GM23338 (cell line): ENCODE data around the gene PDE3B.

Experiments
- CREB1 ChIP-seq: fragments of 250-450 bp; sonication (Bioruptor Pico); IDR thresholded peaks from 2 replicates; pipeline ENCODE4 v1.5.0; 2020; ENCODE audit warnings: low read depth, mild to moderate bottlenecking, moderate library complexity
- CTCF ChIP-seq, 2 experiments: fragments of 200-600 bp in 1 of 2; sonication (generic) in 1 of 2; conservative IDR thresholded peaks; 2 replicates each; pipeline versions ENCODE4 v1.5.1 to v1.6.1; 2016 to 2017; ENCODE audit warnings: antibody characterized with exemption in 2 of 2, low read depth in 2 of 2, mild to moderate bottlenecking in 2 of 2, moderate library complexity in 1 of 2
- EZH2 ChIP-seq: fragments of 200-600 bp; sonication (generic); IDR thresholded peaks from one replicate; pipeline ENCODE4 v1.8.0; 2017; ENCODE audit warnings: antibody characterized with exemption, mild to moderate bottlenecking, low read depth; ENCODE audit not compliant: unreplicated experiment
- EZH2phosphoT487 ChIP-seq: fragments of 200-600 bp; sonication (generic); IDR thresholded peaks from one replicate; pipeline ENCODE4 v1.8.1; 2018; ENCODE audit warnings: antibody characterized with exemption; ENCODE audit not compliant: unreplicated experiment
- NANOG ChIP-seq: IDR thresholded peaks from 2 replicates; pipeline ENCODE4 v1.6.1; 2016; ENCODE audit warnings: antibody characterized with exemption, borderline replicate concordance
- POLR2AphosphoS5 ChIP-seq: IDR thresholded peaks from 2 replicates; pipeline ENCODE4 v1.6.1; 2016; ENCODE audit warnings: antibody characterized with exemption, low read depth
- TF ChIP-seq, protein P1 (sequence below): IDR thresholded peaks from one replicate; pipeline ENCODE4 v1.6.1; 2018; ENCODE audit warnings: antibody characterized with exemption; ENCODE audit not compliant: unreplicated experiment

GRCh38 chr11:14748090-14748489 lies 104.5 kb downstream of the PDE3B start:
- no peak for TF ChIP-seq EZH2
- TF ChIP-seq EZH2phosphoT487: no peak
- no peak for TF ChIP-seq CTCF (conservative IDR thresholded peaks at IDR 0.05; ENCODE audit: low read depth in 2 of 2)
- TF ChIP-seq NANOG: no peak
- TF ChIP-seq, protein P1, sequence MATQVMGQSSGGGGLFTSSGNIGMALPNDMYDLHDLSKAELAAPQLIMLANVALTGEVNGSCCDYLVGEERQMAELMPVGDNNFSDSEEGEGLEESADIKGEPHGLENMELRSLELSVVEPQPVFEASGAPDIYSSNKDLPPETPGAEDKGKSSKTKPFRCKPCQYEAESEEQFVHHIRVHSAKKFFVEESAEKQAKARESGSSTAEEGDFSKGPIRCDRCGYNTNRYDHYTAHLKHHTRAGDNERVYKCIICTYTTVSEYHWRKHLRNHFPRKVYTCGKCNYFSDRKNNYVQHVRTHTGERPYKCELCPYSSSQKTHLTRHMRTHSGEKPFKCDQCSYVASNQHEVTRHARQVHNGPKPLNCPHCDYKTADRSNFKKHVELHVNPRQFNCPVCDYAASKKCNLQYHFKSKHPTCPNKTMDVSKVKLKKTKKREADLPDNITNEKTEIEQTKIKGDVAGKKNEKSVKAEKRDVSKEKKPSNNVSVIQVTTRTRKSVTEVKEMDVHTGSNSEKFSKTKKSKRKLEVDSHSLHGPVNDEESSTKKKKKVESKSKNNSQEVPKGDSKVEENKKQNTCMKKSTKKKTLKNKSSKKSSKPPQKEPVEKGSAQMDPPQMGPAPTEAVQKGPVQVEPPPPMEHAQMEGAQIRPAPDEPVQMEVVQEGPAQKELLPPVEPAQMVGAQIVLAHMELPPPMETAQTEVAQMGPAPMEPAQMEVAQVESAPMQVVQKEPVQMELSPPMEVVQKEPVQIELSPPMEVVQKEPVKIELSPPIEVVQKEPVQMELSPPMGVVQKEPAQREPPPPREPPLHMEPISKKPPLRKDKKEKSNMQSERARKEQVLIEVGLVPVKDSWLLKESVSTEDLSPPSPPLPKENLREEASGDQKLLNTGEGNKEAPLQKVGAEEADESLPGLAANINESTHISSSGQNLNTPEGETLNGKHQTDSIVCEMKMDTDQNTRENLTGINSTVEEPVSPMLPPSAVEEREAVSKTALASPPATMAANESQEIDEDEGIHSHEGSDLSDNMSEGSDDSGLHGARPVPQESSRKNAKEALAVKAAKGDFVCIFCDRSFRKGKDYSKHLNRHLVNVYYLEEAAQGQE: no peak
- TF ChIP-seq CREB1 (CRISPR knock-in tag): no peak
- TF ChIP-seq POLR2AphosphoS5: no peak
